ENCODE data around the gene AARS2.

The AARS2 gene

DNA sequence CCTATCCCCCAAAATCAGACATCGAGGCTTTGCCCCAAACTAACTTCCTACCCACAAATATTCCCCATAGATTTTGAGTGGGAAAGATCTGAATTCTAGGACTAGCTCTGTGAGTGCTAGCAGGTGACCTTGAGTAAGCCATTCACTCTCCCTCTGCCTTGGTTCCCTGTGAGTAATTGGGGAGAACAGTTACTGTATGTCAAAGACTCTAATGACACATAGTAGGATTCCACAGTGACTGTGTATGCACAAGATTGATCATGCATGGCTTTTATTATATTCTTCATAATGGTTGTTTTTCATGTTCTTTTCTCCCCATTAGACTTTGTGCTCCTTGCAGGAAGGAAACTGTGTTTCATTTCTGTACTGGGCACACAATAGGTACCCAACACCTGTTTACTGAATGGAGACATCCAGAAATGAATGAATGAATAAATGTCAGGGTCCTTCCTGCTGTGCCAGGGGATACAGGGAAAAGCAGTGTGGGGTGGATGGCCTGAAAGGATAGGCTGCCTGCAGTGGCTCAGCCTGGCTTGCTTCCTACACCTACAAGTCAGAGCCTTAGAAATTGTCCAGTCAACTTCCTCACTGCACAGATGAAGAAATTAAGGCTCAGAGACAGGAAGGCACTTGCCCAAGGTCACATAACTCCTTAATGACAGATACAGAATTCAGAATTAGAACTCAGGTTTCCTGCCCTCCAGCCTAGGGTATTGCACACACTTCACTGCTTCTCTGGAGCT lies 43.8 kb downstream of the AARS2 start:
- no peak for TF ChIP-seq PPARA (CRISPR knock-in tag; IDR thresholded peaks at IDR 0.05; ENCODE audit: borderline replicate concordance)
- ATAC-seq: no peak

DNA sequence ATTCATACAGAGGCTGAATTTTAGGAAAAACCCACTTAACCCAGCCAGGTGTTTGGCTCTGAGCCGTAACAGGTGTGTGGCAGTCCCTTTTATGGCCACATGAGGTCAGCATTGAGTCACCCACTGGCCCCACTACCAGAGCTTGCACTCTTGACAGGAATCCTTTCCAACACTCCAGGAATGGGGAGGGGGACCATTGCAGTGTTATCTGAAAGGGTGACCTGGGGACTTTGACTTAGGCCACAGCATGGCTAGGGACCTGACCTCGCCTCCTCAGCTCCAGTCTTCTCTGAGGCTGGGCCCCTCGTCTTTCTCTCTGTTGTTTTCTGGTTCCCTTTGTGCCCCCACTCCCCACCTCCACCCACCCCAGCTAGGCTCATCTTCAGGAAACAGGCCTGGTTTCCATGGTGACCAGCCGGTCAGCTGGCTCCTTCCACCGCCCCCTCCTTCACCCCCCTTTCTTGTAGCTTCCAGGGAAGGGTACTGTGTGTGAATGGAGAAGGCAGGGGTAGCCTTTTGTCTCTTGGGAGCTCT lies 45.0 kb downstream of the AARS2 start:
- peak; percentile 17; the same call in 2 of the 3 replicates for ATAC-seq
- no peak for TF ChIP-seq SNAI2 (CRISPR knock-in tag; IDR thresholded peaks at IDR 0.05)
- TF ChIP-seq ZNF70 (CRISPR knock-in tag; IDR thresholded peaks at IDR 0.05): no peak
- TF ChIP-seq, protein P1, sequence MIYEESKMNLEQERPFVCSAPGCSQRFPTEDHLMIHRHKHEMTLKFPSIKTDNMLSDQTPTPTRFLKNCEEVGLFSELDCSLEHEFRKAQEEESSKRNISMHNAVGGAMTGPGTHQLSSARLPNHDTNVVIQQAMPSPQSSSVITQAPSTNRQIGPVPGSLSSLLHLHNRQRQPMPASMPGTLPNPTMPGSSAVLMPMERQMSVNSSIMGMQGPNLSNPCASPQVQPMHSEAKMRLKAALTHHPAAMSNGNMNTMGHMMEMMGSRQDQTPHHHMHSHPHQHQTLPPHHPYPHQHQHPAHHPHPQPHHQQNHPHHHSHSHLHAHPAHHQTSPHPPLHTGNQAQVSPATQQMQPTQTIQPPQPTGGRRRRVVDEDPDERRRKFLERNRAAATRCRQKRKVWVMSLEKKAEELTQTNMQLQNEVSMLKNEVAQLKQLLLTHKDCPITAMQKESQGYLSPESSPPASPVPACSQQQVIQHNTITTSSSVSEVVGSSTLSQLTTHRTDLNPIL (CRISPR knock-in tag; IDR thresholded peaks at IDR 0.05; ENCODE audit: low read depth): no peak
- TF ChIP-seq, protein P2, sequence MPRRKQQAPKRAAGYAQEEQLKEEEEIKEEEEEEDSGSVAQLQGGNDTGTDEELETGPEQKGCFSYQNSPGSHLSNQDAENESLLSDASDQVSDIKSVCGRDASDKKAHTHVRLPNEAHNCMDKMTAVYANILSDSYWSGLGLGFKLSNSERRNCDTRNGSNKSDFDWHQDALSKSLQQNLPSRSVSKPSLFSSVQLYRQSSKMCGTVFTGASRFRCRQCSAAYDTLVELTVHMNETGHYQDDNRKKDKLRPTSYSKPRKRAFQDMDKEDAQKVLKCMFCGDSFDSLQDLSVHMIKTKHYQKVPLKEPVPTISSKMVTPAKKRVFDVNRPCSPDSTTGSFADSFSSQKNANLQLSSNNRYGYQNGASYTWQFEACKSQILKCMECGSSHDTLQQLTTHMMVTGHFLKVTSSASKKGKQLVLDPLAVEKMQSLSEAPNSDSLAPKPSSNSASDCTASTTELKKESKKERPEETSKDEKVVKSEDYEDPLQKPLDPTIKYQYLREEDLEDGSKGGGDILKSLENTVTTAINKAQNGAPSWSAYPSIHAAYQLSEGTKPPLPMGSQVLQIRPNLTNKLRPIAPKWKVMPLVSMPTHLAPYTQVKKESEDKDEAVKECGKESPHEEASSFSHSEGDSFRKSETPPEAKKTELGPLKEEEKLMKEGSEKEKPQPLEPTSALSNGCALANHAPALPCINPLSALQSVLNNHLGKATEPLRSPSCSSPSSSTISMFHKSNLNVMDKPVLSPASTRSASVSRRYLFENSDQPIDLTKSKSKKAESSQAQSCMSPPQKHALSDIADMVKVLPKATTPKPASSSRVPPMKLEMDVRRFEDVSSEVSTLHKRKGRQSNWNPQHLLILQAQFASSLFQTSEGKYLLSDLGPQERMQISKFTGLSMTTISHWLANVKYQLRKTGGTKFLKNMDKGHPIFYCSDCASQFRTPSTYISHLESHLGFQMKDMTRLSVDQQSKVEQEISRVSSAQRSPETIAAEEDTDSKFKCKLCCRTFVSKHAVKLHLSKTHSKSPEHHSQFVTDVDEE (CRISPR knock-in tag; IDR thresholded peaks at IDR 0.05): no peak
- TF ChIP-seq ZNF8 (CRISPR knock-in tag; IDR thresholded peaks at IDR 0.05): no peak
- no peak for TF ChIP-seq ZC3H10 (CRISPR knock-in tag; IDR thresholded peaks at IDR 0.05)
- no peak for TF ChIP-seq ESRRG (CRISPR knock-in tag; IDR thresholded peaks at IDR 0.05)
- no peak for TF ChIP-seq PPARA (CRISPR knock-in tag; IDR thresholded peaks at IDR 0.05; ENCODE audit: borderline replicate concordance)
- no peak for TF ChIP-seq BACH2 (CRISPR knock-in tag; IDR thresholded peaks at IDR 0.05; ENCODE audit: borderline replicate concordance)
- no peak for TF ChIP-seq OSR1 (CRISPR knock-in tag; IDR thresholded peaks at IDR 0.05)
- no peak for TF ChIP-seq TOX (CRISPR knock-in tag; IDR thresholded peaks at IDR 0.05; ENCODE audit: borderline replicate concordance)
- TF ChIP-seq, protein P3, sequence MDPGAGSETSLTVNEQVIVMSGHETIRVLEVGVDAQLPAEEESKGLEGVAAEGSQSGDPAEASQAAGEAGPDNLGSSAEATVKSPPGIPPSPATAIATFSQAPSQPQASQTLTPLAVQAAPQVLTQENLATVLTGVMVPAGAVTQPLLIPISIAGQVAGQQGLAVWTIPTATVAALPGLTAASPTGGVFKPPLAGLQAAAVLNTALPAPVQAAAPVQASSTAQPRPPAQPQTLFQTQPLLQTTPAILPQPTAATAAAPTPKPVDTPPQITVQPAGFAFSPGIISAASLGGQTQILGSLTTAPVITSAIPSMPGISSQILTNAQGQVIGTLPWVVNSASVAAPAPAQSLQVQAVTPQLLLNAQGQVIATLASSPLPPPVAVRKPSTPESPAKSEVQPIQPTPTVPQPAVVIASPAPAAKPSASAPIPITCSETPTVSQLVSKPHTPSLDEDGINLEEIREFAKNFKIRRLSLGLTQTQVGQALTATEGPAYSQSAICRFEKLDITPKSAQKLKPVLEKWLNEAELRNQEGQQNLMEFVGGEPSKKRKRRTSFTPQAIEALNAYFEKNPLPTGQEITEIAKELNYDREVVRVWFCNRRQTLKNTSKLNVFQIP (CRISPR knock-in tag; IDR thresholded peaks at IDR 0.05; ENCODE audit: borderline replicate concordance, low read depth): no peak

DNA sequence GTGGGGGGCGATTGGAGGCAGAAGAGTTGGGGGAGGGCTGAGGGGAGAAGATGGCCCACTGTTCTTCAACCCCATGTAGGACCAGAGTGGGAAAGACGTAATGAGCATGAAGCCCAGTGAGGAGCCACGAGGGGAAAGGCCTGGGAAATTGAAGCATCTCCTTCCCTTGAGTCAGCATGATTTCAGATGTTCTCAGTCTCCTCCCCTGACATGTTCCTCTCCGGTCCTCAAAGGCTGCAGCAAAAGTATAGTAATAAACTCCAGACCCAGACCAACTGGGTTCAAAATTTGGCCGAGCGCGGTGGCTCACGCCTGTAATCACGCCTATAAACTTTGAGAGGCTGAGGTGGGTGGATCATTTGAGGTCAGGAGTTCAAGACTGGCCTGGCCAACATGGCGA lies 45.9 kb downstream of the AARS2 start:
- ATAC-seq: no peak
- TF ChIP-seq CSDC2 (CRISPR knock-in tag; IDR thresholded peaks at IDR 0.05) (no peak), TCF4 (CRISPR knock-in tag; IDR thresholded peaks at IDR 0.05; ENCODE audit: borderline replicate concordance) (no peak), RARB (CRISPR knock-in tag; IDR thresholded peaks at IDR 0.05) (no peak), ZNF70 (CRISPR knock-in tag; IDR thresholded peaks at IDR 0.05) (no peak), ZNF8 (CRISPR knock-in tag; IDR thresholded peaks at IDR 0.05) (no peak), ZNF565 (CRISPR knock-in tag; conservative IDR thresholded peaks at IDR 0.05; ENCODE audit: low read depth) (no peak), ISL1 (CRISPR knock-in tag; IDR thresholded peaks at IDR 0.05) (no peak), ESRRG (CRISPR knock-in tag; IDR thresholded peaks at IDR 0.05) (no peak), OSR1 (CRISPR knock-in tag; IDR thresholded peaks at IDR 0.05) (no peak)
- TF ChIP-seq, protein P4, sequence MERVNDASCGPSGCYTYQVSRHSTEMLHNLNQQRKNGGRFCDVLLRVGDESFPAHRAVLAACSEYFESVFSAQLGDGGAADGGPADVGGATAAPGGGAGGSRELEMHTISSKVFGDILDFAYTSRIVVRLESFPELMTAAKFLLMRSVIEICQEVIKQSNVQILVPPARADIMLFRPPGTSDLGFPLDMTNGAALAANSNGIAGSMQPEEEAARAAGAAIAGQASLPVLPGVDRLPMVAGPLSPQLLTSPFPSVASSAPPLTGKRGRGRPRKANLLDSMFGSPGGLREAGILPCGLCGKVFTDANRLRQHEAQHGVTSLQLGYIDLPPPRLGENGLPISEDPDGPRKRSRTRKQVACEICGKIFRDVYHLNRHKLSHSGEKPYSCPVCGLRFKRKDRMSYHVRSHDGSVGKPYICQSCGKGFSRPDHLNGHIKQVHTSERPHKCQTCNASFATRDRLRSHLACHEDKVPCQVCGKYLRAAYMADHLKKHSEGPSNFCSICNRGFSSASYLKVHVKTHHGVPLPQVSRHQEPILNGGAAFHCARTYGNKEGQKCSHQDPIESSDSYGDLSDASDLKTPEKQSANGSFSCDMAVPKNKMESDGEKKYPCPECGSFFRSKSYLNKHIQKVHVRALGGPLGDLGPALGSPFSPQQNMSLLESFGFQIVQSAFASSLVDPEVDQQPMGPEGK (CRISPR knock-in tag; IDR thresholded peaks at IDR 0.05; ENCODE audit: borderline replicate concordance): no peak
- TF ChIP-seq, protein P1 (CRISPR knock-in tag; IDR thresholded peaks at IDR 0.05; ENCODE audit: low read depth): no peak
- TF ChIP-seq, protein P2 (CRISPR knock-in tag; IDR thresholded peaks at IDR 0.05): no peak

Data from SK-N-SH treated with all-trans-retinoic acid at 6 μM for 48 hours (cell line).